Stimulated activated CD8-positive, alpha-beta memory T cell treated with anti-CD3 and anti-CD28 coated beads, Interleukin-4, amount 100 ng/mL, for 1 hour (primary cell): ENCODE measurements around the gene CACNA1H.
A peak's percentile ranks its signal among the peaks of the same experiment; 100 is the strongest.

Experiments used
- DNase-seq, 2 donors: peaks; one replicate each; pipeline ENCODE4 v3.0.0-alpha.2; 2020; ENCODE audit warnings: low read depth in 2 of 2, low spot score in 1 of 2

CACNA1H gene

DNA sequence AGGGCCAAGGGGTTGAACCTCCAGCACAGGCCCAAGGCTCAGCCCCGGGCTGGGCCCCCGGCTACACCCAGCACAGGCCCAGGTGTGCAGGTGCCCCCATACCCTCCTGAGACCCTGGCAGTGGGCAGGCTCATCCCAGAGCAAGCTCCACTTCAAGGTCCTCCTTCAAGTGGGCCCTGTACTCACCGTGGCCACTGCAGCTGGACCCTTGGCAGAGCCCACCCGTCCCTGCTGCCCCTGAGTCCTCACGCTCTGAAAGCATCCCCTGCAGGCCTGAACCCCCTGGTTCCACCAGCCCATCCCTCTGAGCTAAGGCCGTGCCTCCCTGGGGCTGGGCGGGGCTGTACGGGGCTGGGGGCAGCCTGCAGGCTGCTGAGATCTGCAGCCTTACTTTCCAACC is 11.2 kb upstream of the CACNA1H start:
- DNase-seq: no peak

DNA sequence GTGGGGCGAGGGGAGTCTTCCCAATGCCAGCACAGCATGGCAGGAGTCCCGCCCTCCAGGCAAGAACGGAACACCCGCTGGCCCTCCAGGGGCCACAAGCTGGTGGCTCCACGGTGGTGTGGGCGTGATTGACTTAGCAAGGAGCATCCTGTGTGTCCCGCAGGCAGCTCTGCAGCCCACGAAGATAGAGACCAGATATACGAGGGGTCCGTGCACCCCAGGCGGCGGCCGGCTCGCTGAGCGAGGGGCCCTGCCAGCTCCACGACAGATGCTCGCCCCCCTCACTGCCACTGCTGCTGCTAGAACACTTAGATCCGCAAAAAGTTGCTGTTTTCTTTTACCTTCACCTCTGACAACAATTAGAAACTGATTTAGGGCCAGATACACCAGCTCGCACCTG is 10.0 kb upstream of the CACNA1H start:
- no peak for DNase-seq

DNA sequence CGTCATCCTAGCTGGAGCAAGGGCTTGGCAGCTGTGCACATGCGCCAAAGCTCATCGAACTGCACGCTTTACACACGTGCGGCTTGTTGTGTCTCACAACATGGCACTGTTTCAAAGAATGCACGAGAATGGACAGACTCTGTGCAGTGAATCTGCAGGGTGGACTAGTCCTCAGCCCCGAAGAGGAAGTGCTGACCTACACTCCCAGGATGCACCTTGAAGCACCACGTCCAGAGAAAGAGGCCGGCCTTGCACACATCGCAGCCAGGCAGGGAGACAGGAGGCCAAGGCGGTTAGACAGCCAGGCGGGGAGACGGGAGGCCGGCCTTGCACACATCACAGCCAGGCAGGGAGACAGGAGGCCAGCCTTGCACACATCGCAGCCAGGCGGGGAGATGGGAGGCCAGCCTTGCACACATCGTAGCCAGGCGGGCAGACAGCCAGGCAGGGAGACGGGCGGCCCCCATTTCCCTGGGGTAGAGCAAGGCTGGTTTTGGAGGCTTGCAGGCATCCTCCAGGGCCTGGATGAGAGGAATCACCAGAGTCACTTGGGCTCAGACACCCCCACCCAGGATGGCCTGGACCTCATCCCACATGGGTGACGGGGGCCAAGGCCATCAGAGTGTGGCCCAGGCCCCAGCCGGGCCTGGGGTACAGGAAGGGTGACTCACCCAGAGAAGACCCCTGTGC is 9.0 kb upstream of the CACNA1H start:
- DNase-seq: no peak

DNA sequence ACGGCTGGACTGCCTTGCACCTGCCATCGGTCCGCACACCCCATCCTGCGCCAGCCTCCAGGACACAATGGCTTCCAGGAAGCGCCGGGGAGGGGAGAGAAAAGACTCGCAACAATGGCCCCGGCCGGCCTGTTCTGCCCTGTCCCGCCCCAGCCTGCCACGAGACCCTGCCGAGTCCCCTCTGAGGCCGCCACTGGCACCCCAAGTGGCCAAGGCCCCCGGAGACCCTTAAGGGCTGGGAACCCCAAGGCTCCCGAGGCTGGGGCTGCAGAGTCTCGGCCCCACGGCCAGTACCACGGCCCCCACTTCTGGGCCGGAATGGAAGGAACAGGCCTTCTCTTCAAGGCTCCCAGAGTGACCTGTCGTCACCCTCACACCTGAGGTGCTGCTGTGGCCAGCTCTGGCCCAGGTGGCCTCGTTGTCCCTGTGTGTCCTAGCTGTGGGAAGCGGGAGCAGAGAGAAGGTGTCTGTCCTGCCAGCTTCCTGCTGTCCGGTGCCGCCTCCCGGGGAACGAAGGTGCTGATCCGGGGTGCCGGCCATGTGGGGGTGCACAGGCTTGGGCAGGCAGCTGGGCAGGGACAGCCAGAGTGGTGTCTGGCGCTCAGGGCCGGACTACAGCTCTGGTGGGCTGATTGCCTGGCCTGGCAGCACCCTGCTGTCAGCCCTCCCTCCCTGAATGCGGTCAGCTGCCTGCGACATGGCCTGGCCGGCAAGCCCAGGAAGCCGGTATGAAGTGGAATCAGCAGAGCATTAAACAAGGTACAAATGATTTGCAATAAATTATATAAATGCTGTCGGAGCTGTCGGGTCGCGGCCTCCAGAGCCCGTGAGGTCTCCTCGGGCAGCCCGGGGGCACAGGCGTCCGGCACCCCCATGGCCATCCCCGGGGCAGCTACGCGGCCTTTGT is 8.2 kb upstream of the CACNA1H start:
- no peak for DNase-seq

DNA sequence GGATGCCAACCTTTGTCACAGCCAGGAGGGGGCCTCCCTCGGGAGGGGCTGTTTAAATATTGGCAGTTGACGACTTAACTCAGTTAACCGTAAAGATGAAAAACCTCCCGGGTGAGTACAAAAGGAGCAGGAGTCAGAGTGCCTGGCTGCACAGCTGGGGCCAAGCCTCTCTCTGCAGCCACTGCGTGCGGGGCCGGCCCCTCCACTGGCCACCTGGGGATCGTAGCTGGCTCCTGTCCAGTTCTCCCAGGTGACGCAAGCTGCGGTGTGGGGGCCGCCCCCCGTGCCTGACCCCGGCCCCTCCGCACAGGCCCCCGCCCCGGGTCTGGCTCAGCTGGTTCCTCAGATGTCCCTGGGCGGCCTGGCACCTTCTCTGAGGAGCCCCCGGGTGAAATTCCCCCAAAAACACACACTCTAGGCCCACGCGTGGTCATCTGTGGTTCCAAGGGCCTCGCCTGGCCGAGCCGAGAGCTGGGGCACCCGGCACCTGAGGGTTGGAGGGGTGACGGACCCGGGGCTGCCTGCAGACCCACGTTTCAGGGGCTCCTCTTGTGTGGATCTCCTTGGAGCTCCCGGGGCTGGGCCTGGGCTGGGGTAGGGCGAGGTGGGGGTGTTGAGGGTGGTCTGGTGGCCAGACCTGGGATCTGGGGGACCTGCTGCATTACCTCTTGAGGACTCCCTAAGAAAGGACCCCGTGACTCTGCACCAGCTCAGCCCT is 7.4 kb upstream of the CACNA1H start:
- no peak for DNase-seq

DNA sequence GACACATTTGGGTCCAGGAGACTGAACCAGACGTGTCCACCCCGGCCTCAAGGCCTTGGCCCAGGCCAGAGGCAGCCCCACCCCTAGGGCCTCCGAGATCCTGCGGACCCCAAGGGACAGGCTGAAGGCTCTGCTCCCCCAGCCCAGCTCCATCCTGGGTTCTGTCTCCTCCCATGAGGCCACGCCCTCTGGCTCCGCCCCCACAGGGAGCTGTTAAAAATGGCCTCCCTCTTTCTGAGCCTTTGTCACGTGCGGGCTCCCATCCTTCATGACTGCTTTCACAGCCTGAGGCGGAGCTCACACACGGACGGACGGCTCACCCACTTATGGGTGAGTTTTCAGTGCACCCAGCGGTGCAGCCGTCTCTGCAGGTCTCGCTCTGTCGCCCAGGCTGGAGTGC is 6.5 kb upstream of the CACNA1H start:
- DNase-seq: no peak

DNA sequence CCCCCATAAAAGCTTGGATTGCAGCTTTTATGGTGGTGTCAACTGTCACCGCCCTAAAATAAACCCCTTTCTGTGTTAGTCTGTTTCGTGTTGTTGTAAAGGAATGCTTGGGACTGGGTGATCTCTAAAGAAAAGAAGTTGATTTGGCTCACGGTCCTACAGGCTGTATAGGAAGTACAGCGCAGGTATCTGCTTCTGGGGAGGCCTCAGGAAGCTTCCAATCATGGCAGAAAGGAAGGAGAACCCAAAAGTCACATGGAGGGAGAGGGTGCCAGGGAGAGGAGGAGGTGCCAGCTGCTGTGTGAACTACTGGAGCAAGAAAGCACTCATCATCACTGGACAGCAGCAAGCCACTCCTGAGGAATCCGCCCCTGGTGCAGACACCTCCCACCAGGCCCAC is 5.9 kb upstream of the CACNA1H start:
- no peak for DNase-seq

DNA sequence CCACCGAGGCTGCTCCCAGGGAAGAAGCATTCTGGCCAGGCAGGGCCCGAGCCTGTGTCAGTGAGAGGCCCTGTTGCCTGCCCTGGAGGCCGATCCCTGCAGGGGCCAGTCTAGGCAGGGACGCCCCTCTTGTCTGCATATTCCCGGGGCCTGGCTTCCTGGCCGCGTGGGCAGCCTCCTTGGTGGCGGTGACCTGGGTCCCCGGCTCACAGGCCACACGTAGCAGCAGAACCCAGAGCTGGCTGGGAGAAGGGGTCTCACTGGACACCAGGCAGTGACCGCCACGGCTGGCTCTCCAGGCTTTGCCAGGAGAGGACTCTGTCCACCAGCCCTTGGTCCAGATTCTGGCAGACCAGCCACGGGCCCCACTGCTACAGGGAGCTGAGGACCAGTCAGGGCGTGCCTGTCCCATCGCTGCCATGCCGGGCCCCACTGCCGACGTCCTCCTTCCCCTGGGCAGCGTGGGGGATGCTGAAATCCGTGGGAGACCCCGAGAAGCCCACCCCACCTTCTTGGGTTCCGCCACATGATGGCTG is 3.7 kb upstream of the CACNA1H start:
- no peak for DNase-seq

DNA sequence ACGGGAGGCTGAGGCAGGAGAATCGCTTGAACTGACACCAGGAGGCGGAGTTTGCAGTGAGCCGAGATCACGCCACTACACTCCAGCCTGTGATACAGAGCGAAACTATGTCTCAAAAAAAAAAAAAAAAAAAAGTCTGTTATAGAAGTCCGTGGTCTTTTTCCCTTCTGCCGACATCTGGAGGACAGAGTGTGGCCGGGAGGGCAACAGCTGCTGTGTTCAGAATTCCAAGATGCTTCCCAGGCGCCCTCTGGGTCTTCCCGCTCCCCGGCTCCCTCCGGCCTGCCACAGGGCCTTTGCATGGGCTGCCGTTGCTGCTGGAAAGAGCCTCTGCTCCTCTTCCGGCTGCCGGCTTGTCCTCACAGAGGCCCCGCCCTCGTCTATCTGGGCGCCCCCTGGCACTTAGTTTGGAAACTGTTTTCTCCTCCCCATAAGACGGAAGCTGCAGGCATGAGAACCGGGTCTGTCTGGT is 2.4 kb upstream of the CACNA1H start:
- no peak for DNase-seq

DNA sequence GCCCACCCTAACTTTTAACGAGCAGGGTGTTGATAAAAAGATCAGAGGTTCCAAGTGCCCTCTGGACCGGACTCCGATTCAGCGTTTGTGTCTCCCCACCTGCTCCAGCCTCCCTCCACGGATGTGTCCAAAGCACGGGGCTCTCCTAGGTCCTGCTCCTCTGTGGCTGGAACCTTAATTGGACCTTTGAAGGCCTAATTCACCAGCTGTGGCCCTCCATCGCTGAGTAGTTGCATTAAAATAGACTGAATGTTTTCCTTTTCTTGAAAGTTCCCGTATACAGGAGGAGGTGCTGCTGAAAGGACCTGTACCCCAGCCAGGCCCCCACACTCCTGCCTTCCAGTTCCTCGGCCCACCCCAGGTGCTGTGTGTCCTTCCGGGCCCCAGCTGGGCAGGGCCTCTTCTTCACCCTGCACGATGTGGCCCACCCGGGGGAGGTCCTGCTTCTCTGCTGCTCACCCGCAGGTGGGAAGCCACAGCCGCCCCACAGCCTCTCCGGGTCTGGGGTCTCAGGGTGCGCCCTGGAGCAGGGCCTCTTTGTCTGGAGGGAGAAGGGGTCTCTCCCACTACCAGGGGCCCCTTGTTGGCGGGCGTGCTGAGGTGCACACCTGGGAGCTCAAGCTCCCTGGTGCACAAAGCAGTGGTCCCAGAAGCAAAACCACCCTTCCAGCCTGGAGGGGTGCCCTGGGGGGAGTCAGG is 1.3 kb upstream of the CACNA1H start:
- DNase-seq: no peak

DNA sequence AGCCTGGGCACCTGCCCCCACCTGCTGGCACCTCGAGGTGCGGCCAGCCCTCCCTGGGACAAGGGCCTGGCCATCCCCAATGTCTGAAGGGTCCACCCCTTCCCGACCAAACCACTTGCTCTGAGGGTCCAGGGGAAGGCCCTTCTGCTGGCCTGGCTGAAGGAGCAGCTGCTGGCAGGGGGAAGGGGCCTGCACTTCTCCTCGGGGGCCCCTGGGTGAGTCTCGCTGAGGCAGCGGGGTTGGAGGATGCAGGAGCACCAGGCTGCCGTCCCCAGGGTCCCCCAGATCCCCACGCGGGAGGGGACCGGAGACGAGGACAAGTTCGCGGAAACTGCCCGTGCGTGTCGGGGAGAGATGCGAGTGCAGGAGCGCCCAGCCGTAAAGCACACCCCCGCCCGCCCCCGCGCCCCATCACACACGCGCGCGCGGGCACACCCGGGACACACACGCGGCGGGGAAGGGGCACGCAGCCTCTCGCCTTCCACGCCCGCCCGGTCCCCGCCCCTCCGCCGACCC is 725 bp upstream of the CACNA1H start:
- DNase-seq: peak in 1 of 2 donors; percentile 18

DNA sequence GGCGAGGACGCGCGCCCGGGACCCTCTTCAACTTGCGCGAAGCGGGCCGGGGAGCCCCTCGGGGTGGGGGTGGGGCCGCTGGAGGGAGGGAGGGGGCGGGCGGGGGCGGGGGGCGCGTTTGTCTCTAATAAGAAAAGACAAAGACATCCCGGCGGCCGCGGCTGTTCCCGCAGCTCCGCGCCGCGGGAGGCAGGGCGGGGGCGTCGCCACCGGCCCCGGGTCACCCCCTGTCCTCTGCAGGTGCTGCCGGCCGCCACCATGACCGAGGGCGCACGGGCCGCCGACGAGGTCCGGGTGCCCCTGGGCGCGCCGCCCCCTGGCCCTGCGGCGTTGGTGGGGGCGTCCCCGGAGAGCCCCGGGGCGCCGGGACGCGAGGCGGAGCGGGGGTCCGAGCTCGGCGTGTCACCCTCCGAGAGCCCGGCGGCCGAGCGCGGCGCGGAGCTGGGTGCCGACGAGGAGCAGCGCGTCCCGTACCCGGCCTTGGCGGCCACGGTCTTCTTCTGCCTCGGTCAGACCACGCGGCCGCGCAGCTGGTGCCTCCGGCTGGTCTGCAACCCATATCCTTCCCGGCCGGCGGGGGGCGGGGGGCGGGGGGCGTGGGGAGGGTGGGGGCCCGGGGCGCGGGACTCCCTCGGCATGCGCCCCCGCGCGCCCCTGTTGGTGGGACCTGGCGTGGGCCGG is 714 bp downstream of the CACNA1H start:
- DNase-seq: no peak

DNA sequence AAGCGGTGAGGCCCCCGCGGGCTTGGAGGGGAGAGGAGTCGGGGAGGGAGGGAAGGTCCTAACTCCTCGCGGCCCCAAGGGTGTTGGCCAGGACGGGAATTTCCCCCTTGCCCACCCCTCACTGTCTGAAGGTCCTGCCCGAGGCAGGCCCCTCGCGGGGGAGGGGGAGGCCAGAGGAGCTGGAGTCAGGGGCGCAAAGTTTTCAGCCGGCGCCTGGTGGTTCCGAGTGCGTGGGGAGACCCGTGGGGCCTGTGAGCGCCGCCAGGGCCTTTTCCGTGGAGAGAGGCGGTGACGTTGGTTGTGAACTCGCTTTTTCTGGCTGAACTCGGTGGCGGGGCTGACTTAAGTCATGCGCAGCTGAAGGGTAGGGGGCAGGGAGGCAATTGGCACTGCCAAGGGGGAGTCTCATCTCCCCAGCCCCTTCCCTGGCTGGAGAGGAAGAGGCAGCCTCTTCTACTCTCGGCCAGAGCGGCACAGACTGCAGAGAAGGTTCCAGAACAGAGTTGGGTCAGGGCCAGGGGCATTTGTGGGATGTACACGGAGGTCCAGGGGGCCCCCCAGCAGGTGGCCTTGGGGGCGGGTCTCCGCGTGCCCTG is 1.5 kb downstream of the CACNA1H start:
- DNase-seq: no peak

DNA sequence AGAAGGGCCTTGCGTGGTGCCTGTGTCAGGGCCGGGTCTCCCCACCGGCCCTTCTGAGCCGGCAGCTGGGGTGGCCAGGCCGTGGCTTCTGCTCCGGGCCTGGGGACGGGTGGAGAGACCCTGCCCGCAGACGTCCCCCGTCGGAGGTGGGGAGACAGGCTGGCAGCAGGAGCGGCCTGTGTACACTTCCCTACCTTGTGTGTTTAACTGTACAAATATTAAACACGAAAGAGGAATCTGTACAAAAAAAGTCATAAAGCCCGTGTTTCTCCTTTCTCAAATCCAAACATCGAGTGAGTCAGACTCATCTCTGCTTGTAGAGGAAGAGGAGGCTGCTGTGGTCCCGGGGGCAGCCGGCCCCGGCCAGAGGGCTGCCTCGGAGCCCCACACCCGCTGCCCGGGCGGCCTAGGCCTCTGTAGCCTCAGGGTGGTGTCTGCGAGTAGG is 2.0 kb downstream of the CACNA1H start:
- no peak for DNase-seq

DNA sequence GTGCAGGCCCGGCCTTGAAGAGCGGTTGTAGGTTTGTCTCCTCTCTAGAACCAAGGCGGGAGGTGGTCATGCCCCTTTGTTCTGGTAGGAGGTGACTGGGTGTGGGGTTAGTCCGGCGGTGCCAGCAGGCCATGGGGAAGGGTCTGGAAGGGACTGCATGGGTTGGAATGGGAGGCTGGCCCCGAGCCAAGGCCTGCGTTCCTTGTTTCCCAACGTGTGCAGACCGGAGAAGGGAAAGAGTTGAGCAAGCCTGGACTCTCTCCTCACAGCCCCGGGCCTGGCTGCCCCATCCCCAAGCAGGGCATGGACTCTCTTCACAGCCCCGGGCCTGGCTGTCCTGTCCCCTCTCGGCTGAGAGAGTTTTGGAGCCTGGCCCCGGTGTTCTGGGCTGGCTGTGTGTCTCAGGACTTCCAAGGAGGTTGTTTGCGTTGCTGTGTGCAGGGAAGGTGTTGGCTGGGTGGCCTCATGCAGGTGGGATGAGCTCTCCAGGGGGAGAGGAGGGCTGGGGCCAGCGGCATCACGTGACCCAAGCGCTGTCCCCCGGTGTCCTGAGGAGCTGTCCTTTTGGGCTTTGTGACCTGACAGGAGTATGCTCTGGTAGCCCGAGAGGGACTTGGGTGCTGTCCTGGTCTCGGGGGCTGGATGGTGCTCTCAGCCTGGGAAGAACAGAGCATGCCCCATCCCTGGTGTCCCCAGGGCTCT is 2.6 kb downstream of the CACNA1H start:
- DNase-seq: no peak

DNA sequence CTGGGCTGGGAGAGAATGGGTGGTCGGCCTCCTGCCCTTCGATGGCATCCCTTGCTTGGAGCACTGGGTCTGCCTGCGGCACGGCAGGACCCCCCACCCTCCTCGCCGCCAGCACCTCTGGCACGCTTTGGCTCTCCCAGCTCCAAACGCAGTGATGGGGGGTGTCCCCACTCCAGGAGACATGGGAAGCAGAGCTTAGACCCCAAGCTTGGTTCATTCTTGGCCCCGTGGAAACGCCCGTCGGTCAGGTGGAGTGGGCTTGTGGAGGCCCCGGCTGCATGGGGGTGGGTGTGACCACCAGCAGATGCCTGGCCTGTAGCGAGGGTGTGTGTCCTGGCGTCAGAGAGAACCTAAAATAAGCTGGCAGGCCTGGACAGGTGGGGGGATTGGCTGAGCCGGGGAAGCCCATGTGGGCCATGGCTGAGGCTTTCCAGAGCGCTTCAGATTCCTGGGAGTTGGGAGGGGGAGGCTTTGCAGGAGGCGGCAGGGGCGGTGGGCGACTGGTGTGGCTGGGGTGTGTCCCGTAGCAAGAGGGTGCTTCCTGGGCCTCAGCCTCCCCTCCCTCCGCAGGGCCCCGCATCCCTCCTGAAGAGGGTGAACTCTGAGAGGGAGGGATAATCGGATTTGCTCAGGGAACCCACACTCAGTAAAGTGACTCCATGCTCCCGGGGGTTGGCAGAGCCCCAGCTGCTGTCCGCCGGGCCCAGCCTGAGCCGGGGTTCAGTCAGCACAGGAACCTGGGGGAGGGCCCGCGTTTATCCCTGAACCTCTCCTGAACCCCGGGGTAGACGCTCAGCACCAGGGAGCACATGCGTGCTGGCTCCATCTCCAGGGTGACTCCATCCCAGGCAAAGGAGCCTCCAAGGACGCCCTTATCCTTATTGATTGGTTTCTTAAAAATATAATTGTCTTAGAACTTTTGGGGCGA is 3.4 kb downstream of the CACNA1H start:
- DNase-seq: no peak

DNA sequence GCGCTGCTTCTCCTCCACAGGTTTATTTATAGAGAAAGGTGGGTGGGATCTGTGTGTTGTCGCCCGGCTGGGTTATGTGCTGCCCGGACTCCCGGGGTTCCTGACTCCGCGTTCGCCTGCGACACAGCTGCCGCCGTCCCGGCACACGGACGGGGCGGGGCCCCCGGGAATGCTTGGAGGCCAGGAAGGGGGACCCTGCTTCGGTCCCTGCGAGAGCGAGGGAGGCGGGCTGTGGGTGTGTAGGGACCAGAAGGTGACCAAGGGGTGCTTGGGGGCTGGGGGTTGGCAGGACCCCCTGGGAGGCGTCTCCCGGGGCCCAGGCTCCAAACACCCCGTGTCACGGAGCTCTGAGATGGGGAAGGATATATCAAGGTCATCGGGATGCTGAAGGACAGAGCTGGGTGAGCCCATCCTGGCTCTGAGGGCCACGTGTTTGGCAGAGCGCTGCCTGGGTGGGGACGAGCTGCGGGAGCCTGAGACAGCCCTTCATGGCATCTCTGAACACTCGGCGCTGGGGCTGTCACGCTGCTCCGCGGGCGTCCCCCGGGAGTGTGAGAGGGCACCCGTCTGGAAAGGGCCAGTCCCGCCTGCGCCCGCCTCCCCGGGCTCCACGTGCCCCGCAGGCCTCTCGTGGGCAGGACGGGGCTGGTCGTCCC is 4.2 kb downstream of the CACNA1H start:
- no peak for DNase-seq
